Amniotic stem cell (primary cell): Measurements from ENCODE around the gene HEPHL1.

Source experiments
- DNase-seq: peaks from one replicate; lab custom pipeline; 2025; lab: John Stamatoyannopoulos, UW

HEPHL1 gene

DNA sequence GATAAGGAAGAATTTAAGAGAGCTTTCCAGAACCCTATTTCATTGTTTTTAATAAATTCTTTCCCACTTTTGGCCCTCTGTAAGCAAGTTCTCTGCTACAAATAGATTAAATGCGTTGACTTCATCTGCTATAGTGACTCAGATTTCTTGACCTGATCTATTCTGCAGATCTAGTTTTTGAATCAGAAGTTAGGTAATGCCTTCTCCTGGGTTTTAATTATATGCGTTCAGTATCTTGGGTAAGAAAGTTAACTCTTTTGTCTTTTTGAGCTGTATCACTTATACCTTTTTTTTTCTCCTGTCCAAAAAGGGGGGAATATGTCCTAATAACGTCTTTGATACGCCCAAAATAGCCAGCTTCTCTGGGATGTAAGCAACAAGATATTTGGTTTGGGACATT is 2.4 kb upstream of the HEPHL1 start:
- no peak for DNase-seq

DNA sequence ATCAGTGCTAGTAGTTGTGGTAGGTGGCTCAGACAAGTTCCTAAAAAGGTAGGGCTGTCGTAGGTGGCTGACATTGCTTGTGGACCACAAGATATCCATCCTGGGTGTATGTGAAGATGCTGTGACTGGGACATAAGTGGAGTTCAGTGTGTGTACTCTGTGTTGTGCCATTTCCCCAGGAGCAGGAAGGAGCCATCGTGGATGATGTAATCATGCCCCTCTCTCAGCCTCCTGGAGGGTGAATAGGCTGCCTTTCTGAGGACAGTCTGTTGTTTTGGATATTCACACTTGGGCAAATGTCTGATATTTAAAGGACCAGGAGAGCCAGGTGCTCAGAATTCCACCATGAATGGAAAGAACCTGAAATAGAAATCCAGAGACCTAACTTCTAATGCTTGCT is 2.7 kb downstream of the HEPHL1 start:
- no peak for DNase-seq

- DNase-seq: no peak
Measured at GRCh38 chr11:94024547-94024946, 3.4 kb downstream of the HEPHL1 start.

DNA sequence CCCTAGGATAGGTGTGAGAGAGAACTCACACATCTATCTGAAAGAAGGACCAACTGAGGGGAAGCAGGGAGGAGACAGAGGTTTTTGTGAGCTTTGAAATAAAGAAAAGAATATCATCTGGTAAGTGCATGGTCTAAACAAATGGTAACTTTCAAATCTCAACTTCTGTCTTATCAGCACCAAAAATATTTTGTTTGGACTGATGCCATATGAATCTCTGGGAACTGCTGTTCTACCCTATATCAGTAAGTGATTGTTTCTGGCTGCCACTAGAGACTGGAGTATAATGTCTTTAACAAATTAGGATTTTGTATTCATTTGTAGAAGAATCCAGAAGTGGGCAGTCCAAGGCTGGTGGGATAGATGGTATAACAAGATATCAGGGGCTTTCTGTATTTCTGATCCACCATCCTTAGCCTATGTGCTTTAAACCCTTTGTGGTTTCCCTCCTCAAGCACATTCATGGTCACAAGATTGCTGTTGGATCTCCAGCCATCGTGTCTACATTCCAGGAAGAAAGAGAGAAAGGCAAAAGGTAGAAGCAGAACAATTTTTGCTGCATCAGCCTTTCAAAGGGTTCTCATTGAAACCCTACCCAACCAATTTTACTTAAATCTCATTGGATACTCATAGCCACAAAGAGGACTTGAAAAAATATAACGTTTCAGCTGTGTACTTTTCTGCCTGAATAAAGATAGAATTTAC is 4.7 kb downstream of the HEPHL1 start:
- no peak for DNase-seq

DNA sequence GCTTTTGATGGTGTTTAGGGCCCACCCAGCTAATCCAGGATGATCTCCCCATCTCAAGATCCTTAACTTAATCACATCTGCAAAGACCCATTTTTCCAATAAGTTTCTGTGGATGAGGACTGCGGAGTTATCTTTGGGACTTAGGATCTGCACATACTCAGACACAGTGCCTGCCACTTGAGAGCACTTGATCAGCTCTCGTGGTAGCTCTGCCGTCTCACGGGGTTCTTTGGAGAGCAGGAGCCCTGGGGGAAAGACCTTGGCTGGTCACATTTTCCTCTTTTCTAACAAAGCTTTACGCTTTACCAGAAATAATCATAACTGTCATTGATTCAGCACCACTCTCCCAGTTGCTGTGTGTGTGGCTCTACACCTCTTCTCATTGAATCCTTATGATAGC is 6.1 kb downstream of the HEPHL1 start:
- DNase-seq: no peak

GRCh38 chr11:94028436-94028835 is 7.3 kb downstream of the HEPHL1 start:
- DNase-seq: peak; percentile 21

GRCh38 chr11:94030059-94030458 is 8.9 kb downstream of the HEPHL1 start:
- no peak for DNase-seq

DNA sequence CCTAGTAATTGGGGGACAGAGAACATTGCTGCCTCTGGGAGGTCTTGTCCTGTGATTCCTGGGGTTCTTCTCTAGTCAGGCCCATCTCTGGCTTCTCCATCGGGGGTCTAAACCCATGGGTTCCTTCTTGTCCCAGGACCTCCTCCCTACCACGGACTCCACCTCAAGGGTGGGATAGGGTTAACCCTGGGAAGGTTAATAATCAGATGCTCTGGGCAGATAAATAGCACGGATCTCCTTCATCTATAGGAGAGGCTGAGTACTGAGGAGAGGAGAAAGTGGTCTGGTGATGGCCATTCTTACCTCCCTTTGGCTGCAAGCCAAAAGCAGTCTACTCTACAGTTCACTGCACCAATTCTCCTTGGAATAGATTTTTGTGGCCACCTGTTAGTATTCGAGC is 10.5 kb downstream of the HEPHL1 start:
- DNase-seq: no peak

DNA sequence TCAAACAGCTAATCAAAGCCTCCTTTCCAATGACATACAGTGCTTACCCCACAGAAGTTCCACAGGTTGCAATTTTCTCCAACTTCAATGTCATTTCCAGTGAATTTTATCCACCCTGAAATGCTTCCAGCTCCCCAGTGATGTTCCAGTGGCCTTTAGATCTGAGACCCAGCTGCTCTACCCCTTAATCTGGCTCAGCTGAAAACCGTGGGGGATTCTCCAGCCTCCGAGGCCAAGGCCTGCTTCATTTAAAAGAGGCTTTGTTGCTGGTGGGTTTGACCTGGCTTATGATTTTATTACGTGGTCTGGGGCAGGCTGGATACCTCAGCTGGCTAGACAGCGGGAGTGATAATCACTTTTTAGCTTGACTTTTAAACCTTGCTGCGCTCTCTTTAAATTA is 10.9 kb downstream of the HEPHL1 start:
- no peak for DNase-seq

DNA sequence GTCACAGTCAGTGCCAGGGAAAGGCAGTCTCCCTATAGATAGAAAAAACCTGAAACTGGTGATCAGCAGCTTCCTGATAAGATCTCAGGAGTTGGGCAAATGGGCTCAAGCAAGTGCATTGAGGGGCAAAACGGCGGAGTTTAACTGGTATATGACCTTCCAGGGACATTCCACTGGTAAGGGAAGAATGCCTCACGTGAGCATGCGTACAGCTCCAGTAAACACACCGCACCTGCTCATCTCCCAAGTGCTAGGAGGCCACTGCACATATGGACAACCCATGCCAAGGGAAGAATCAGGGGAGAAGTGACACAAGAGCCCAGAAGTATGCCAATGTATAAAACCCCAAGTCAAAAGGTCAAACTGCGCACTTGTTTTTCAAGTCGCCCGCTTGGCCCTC is 11.6 kb downstream of the HEPHL1 start:
- DNase-seq: no peak

DNA sequence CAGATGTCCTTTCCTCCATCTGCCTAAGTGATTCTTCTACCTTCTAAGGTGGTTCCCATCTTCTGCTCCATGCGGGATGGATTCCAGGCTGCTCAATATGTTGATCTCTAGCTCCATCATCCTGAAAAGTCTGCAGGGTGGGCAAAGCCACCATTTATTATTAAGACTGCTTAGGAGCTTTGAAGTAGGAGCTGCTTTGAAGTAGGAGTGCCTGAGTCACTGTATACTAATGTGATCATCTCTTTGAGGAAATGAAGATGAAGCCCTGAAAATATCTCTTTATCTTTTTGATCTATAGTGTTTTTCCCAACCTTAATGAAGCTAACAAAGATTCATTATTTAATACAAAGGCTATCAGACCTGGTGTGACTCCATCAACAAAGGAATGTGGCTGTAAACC is 13.1 kb downstream of the HEPHL1 start:
- no peak for DNase-seq

- DNase-seq: no peak
Measured at GRCh38 chr11:94036096-94036495, 14.9 kb downstream of the HEPHL1 start.

GRCh38 chr11:94043241-94043640 is 22.1 kb downstream of the HEPHL1 start:
- no peak for DNase-seq

- DNase-seq: no peak
Measured at GRCh38 chr11:94046796-94047195, 25.6 kb downstream of the HEPHL1 start.

GRCh38 chr11:94048032-94048709 is 27.0 kb downstream of the HEPHL1 start:
- no peak for DNase-seq

GRCh38 chr11:94049351-94049750 is 28.2 kb downstream of the HEPHL1 start:
- DNase-seq: no peak

DNA sequence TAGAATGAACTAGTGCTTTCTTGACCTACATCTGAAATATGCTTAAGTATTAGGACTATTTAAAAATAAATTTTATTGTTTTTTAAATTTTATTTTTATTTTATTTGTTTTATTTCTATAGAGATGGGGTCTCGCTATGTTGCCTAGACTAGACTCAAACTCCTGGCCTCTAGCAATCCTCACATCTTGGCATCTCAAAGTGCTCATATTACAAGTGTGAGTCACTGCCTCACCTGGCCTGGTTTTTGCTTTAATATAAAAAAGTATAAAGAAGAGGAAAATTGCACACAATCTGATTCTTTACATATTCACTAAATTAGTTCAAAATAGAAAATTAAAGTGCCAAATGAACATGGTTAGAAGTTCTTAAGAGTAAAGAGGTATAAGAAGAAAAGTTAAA is 37.5 kb downstream of the HEPHL1 start:
- no peak for DNase-seq

GRCh38 chr11:94059065-94059464 is 37.9 kb downstream of the HEPHL1 start:
- DNase-seq: no peak

DNA sequence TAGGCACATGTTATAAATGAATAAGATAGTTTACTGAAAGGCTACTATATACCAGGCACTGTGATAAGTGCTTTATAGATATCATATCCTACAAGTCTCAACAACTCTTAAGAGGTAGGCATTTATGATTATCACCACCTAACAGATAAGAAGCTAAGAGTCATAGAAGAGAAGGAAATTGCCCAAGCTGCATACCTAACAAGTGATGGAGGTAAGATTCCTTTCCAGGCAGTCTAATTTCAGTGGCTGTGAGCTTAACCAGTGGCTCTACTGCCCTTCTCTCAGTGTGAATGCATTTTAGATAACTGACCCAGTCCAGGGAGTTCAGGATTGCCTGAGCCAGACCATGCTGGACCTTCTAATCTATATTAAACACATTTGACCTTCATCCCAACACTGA is 39.2 kb downstream of the HEPHL1 start:
- no peak for DNase-seq

- no peak for DNase-seq
Measured at GRCh38 chr11:94062360-94062759, 41.2 kb downstream of the HEPHL1 start.

DNA sequence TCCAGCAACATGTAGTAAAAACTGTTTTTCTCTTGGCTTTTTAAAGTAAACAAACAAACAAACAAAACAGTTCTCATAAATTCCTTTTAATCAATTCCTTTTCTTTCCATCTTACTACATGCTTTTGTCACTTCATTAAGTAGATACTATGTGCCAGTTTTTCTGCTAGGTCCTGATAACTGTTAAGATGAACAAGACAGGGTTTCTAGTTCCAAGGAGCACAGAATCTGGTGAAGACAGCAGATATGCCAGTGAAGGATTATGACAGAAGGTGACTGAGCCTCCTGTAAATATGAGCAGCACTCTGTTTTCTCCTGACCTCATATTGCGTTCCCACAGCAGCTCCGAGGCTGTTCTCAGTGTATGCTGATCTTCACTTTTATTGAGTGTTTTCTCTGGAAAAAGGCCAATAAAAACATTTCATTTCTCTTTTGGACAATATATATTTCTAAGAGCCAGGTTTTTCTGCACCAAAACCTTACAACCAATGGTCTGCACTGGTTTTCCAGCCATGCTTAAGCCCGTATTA is 45.8 kb downstream of the HEPHL1 start:
- DNase-seq: no peak

DNA sequence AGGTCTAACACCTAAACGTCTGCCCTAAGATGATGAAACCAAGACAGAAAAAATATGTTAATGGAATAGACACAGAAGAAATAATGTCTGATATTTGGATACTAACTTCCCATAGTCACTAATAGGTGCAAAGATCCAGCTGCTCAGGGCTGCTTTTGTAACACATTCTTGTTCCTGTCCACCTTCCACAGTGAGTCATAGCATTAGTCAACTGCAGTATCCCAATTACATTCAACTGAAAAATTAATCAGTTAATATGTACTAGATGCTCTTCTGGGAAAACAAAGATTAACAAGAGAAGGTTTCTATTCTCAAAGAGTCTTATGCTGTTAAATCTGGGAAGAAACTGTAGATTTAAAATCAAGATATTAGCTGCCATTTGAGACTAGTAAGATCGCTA is 47.6 kb downstream of the HEPHL1 start:
- DNase-seq: no peak

DNA sequence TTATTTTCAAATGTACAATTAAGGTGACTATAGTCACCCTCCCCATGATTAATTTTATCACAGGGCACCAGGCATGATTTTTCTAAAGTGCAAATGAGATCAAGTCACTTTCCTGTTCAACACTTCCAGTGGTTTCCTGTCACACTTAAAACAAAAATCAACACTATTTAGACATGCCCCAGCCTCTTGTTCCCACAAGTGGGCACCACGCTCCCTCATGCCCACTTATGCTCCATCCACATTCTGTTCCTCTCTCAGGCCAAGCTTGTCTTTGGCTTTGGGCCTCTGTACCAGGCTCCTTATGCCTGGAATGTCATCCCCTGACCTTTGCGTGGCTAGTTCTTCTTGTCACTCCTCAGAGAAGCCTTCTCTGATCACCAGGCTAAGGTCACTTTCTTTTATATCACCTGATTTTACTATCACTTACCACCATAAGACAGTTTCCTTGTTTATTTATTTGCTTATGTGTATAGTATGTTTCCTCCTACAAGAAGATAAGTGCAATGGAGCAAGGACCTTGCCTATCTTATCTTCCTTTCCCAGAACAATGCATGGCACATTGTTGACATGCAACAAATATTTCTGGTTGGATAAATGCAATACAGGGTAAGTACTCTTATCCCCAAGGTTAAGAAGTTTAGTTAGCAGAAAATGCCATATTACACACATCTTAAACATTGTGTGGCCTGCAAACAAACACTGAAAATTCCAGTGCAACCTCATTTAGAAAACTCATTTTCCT is 56.6 kb downstream of the HEPHL1 start:
- no peak for DNase-seq
